Osteoblast (primary cell): ENCODE measurements around the gene CIT. TPM values are rescaled to one million over a fixed set of nuclear protein-coding genes. Genes with fewer than 3 reads are reported as not detected.

Experiments
- DNase-seq: peaks from one replicate; pipeline ENCODE4 v3.0.0; 2011; ENCODE audit warnings: low spot score, mixed read lengths; ENCODE audit not compliant: insufficient read length; ENCODE audit errors: missing footprints
- H2AFZ ChIP-seq: 2 replicates; pipeline ENCODE4 v1.6.0; 2011; ENCODE audit warnings: mild to moderate bottlenecking, low read length
- H3K27ac ChIP-seq: 2 replicates; pipeline ENCODE4 v1.5.1; 2011; ENCODE audit warnings: mild to moderate bottlenecking, low read depth, low read length, moderate library complexity
- H3K27me3 ChIP-seq: 2 replicates; pipeline ENCODE4 v1.6.0; 2012; ENCODE audit warnings: mild to moderate bottlenecking, control low read depth, inconsistent platforms, low read length, moderate library complexity; ENCODE audit not compliant: insufficient read depth
- H3K36me3 ChIP-seq: 2 replicates; pipeline ENCODE4 v1.5.1; 2011; ENCODE audit warnings: mild to moderate bottlenecking, low read length, control low read depth, moderate library complexity; ENCODE audit not compliant: insufficient read depth
- H3K4me1 ChIP-seq: 2 replicates; pipeline ENCODE4 v1.5.1; 2011; ENCODE audit warnings: mild to moderate bottlenecking, low read length, control low read depth, moderate library complexity; ENCODE audit not compliant: insufficient read depth
- H3K4me2 ChIP-seq: 2 replicates; pipeline ENCODE4 v1.6.0; 2011; ENCODE audit warnings: mild to moderate bottlenecking, low read length; ENCODE audit not compliant: insufficient read depth
- H3K4me3 ChIP-seq: fragments of 200-600 bp; sonication (generic); 3 replicates; pipeline ENCODE4 v1.5.1; 2012; ENCODE audit warnings: mild to moderate bottlenecking, low read length, inconsistent platforms; ENCODE audit not compliant: insufficient read depth
- H3K79me2 ChIP-seq: 2 replicates; pipeline ENCODE4 v1.6.0; 2012; ENCODE audit warnings: mild to moderate bottlenecking, low read length, control low read depth, inconsistent platforms; ENCODE audit not compliant: insufficient read depth
- H3K9me3 ChIP-seq: 2 replicates; pipeline ENCODE4 v1.5.1; 2011; ENCODE audit warnings: low read depth, low read length, control low read depth
- H4K20me1 ChIP-seq: 2 replicates; pipeline ENCODE4 v1.6.0; 2012; ENCODE audit warnings: mild to moderate bottlenecking, low read length, control low read depth; ENCODE audit not compliant: insufficient read depth
- CTCF ChIP-seq: IDR thresholded peaks from 2 replicates; pipeline ENCODE4 v1.5.1; 2011; ENCODE audit warnings: mild to moderate bottlenecking, low read depth, low read length, moderate library complexity; ENCODE audit errors: extremely low read depth
- total RNA-seq: library from RNA; depleted of rRNA; stranded (reverse); fragments of >200 nt; gene quantifications from 2 replicates; pipeline ENCODE4 v1.2.3, GENCODE V29; 2012

CIT gene
- total RNA-seq, 1 donor = 10.1 TPM

DNA sequence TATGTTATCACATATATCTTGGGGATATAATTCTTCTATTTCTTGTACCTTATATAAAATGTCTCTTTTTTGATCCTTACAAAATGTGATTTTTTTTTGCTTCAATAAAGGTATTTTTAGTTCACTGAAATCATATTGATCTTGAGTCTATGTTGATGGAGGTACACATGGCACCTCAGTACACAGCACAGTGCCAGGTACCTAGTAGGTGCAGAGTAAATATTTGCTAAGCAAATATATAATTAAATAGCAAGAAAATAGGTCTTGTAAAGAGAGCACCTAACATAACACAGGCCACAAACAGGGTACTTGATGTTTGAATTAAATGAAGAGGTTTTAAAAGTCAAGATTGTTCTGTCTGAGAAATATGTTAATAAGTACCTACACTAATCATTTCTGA, 69.7 kb downstream of the CIT start:
- Histone ChIP-seq H3K27ac (no peak overlapping the region), H3K4me2 (no peak overlapping the region), H3K79me2 (peaks cover 6% of the 10 kb centered on the region), H3K4me3 (no peak overlapping the region), H3K4me1 (peaks cover 33% of the 10 kb centered on the region), H3K27me3 (no peaks in the 10 kb centered on the region), H3K36me3 (no peaks in the 10 kb centered on the region), H2AFZ (no peak overlapping the region), H3K9me3 (no peaks in the 10 kb centered on the region), H4K20me1 (no peaks in the 10 kb centered on the region)
- DNase-seq = no peak
- TF ChIP-seq CTCF = no peak

DNA sequence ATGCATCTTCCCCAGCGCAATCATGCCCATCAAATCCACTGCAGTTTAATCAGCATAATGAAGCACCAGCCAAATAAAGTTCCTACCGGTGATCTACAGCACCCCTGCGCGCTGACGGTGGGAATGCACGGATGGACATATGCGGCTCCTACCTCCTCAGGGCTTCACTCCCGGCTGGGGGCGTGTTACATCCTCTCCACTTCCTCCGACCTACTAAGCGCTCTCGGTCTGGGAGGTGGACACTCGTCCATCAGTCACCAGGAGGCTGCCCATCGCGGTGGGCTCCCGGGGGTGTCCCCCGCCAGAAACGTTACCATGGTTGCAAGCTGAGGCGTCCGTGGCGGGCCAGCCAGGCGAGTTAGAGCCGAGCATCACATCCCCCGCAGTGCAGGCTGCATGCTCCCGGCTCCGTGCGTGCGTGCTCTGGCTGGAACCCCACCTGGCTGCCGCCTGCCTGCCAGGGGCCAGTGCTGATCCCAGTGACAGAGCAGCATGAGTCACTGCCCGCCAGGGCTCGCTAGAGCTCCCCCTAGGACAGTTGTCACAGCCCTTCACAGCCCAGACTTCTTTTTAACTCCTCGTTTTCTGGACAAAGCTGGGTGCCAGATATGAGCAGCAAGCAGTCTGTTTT, 73.0 kb downstream of the CIT start:
- H3K9me3 ChIP-seq = no peaks in the 10 kb centered on the region
- H3K4me1 ChIP-seq = peaks cover 37% of the 10 kb centered on the region
- peak overlapping the region; percentile 91 for H3K4me2 ChIP-seq
- DNase-seq = peak; percentile 86
- H4K20me1 ChIP-seq = no peaks in the 10 kb centered on the region
- peaks cover 10% of the 10 kb centered on the region for H3K79me2 ChIP-seq
- H3K27me3 ChIP-seq = no peaks in the 10 kb centered on the region
- H3K27ac ChIP-seq = peak overlapping the region; percentile 61
- peak overlapping the region; percentile 73 for H3K4me3 ChIP-seq
- peaks cover 3% of the 10 kb centered on the region for H3K36me3 ChIP-seq
- peak overlapping the region; percentile 92 for H2AFZ ChIP-seq
- peak; percentile 38 for TF ChIP-seq CTCF

GRCh38 chr12:119803381-119803791, 73.7 kb downstream of the CIT start:
- DNase-seq = no peak
- peaks cover 10% of the 10 kb centered on the region for H3K79me2 ChIP-seq
- peak overlapping the region; percentile 61 for H3K27ac ChIP-seq
- H3K9me3 ChIP-seq = no peaks in the 10 kb centered on the region
- peaks cover 3% of the 10 kb centered on the region for H3K36me3 ChIP-seq
- H3K4me3 ChIP-seq = peak overlapping the region; percentile 73
- H3K4me1 ChIP-seq = peaks cover 30% of the 10 kb centered on the region
- peak overlapping the region; percentile 92 for H2AFZ ChIP-seq
- TF ChIP-seq CTCF = peak; percentile 7
- no peaks in the 10 kb centered on the region for H4K20me1 ChIP-seq
- H3K27me3 ChIP-seq = no peaks in the 10 kb centered on the region
- H3K4me2 ChIP-seq = peak overlapping the region; percentile 91

DNA sequence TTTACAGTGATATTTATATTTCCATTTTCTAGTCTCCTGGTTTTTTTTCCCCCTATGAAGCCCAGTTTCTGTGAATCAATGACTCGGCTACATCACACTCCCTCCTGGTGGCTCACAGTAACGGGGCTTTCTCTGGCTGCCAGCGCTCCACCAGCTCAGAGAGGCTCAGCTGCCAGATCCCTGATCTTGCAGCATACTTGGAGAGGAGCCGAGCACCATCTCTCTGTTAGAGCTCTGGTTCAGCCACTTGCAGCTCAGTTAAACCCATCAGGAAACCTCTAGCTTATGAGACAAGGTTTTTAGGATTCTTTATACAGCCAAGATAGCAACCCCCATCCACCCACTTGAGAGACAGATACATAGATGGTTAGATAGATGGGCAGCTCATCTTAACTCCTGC, 74.6 kb downstream of the CIT start:
- Histone ChIP-seq H3K4me2 (peak overlapping the region; percentile 8), H2AFZ (no peak overlapping the region), H3K27ac (no peak overlapping the region), H3K36me3 (peaks cover 3% of the 10 kb centered on the region), H3K4me1 (peaks cover 25% of the 10 kb centered on the region), H3K4me3 (peak overlapping the region; percentile 17), H3K27me3 (no peaks in the 10 kb centered on the region), H3K79me2 (peaks cover 10% of the 10 kb centered on the region), H3K9me3 (no peaks in the 10 kb centered on the region), H4K20me1 (no peaks in the 10 kb centered on the region)
- TF ChIP-seq CTCF = no peak
- peak; percentile 87 for DNase-seq
